ENCODE measurements around the gene DOCK7. TPM values are rescaled to one million over a fixed set of nuclear protein-coding genes. Genes with fewer than 3 reads are reported as not detected.
A peak's percentile ranks its signal among the peaks of the same experiment; 100 is the strongest.

Gene DOCK7
- total and polyA plus RNA-seq, 12 donors: 3.5 to 17.1 (median 11.2) TPM

DNA sequence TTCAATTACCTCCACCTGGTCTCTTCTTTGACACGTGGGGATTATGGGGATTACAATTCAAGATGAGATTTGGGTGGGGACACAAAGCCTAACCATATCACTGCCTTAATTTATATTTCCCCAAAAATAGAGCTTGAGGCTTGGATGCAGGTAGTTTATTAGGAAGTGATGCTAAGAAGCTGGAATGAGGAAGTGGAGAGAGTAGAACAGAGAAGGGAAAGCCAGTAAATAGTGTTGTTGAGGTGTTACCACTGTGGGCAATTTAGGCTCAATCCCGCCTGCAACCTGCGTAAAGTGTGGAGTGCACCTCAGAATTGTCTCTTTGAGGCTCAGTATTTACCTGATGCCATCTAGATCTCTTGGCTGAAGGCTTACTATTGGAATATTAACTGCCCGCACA lies 4.9 kb upstream of the DOCK7 start:
- Histone ChIP-seq H3K4me1 (peaks cover 5 to 32% (median 22%) of the 10 kb centered on the region in 9 donors), H3K27ac (no peak overlapping the region), H3K36me3 (no peaks in the 10 kb centered on the region), H3K9me3 (no peaks in the 10 kb centered on the region), H3K4me3 (no peak overlapping the region), H3K27me3 (peaks cover 0 to 7% (median 4%) of the 10 kb centered on the region in 7 donors)
- 95 to 96% methylated on average over 4 of the region's 4 CpGs for WGBS, 2 donors
- TF ChIP-seq CTCF (IDR thresholded peaks at IDR 0.05): no peak
- no peak for DNase-seq
- intact Hi-C loops (cut with DNase I): loop anchor here in 1 of 10 donors (5.0 kb wide), 1 partner anchor 34 kb away; no protein-coding TSS in a partner anchor
- no peak for ATAC-seq

- intact Hi-C loops (cut with DNase I): loop anchor here in 1 of 10 donors (5.0 kb wide), 1 partner anchor 36 kb away; no protein-coding TSS in a partner anchor
- Histone ChIP-seq H3K36me3 (no peaks in the 10 kb centered on the region), H3K27ac (peak overlapping the region in 2 of 10 donors; percentile 51 to 83), H3K4me3 (no peak overlapping the region), H3K27me3 (peaks cover 0 to 7% (median 4%) of the 10 kb centered on the region in 7 donors), H3K9me3 (no peaks in the 10 kb centered on the region), H3K4me1 (peaks cover 5 to 42% (median 27%) of the 10 kb centered on the region in 9 donors)
- 89 to 91% methylated on average over 2 of the region's 2 CpGs for whole genome bisulfite sequencing, 2 donors
- DNase-seq (no peak), ATAC-seq (no peak)
- TF ChIP-seq CTCF (IDR thresholded peaks at IDR 0.05): no peak
Observed at GRCh38 chr1:62691062-62691844, 3.1 kb upstream of the DOCK7 start.

DNA sequence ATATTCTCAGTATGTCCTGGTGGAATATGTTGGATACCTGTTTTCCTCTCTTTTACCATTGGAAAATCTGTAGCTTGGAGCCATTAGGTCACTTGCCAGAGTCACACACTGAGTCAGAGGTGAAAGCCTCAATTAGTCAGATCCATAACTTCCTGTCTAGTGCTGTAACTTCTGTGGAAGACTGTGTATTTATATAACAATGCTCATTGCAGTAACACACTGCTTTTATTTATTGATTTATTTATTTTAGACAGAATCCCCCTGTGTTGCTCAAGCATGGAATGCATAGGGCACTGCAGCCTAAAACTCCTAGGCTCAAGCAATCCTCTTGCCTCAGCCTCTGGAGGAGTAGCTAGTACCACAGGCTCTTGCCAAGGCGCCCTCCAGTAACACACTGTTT lies 1.3 kb upstream of the DOCK7 start:
- no peak for DNase-seq
- Histone ChIP-seq H3K4me1 (peaks cover 5 to 55% (median 27%) of the 10 kb centered on the region in 9 donors), H3K36me3 (no peaks in the 10 kb centered on the region), H3K9me3 (no peaks in the 10 kb centered on the region), H3K27me3 (peaks cover 0 to 7% (median 0%) of the 10 kb centered on the region in 7 donors), H3K4me3 (no peak overlapping the region), H3K27ac (peak overlapping the region in 9 of 10 donors; percentile 2 to 83 (median 51))
- WGBS, 2 donors: 83 to 95% methylated on average over 1 of the region's 1 CpG
- intact Hi-C loops (cut with DNase I): no loop called here
- ATAC-seq: peak in 2 of 8 donors; percentile 15 to 19
- no peak for TF ChIP-seq CTCF (IDR thresholded peaks at IDR 0.05)

GRCh38 chr1:62688687-62689085 lies 500 bp upstream of the DOCK7 start:
- intact Hi-C loops (cut with DNase I): no loop called here
- peaks cover 0 to 7% (median 0%) of the 10 kb centered on the region in 7 donors for H3K27me3 ChIP-seq
- H3K4me3 ChIP-seq: peak overlapping the region; percentile 75 to 90 (median 82)
- WGBS, 2 donors: 1 to 2% methylated on average over 10 of the region's 10 CpGs
- no peaks in the 10 kb centered on the region for H3K9me3 ChIP-seq
- H3K36me3 ChIP-seq: no peaks in the 10 kb centered on the region
- ATAC-seq (peak in 1 of 8 donors; percentile 2), DNase-seq (no peak)
- no peak for TF ChIP-seq CTCF (IDR thresholded peaks at IDR 0.05)
- H3K4me1 ChIP-seq: peaks cover 5 to 58% (median 27%) of the 10 kb centered on the region in 9 donors
- H3K27ac ChIP-seq: peak overlapping the region in 9 of 10 donors; percentile 47 to 91 (median 83)

All from heart right ventricle (tissue), 16 donors.